ENCODE measurements around the gene ANXA3.
"Not testable (repeated sequence)": the region's sequence is repeated elsewhere in the genome, so short reads cannot be mapped to it uniquely, and the experiment has no call there.

ANXA3 gene

GRCh38 chr4:78578674-78579425 is 27.3 kb downstream of the ANXA3 start:
- no peak for DNase-seq

- DNase-seq: no peak
Observed at GRCh38 chr4:78581618-78582017, 30.0 kb downstream of the ANXA3 start.

- DNase-seq: no peak
Observed at GRCh38 chr4:78584863-78585547, 33.4 kb downstream of the ANXA3 start.

- no peak for DNase-seq
Observed at GRCh38 chr4:78585633-78586032, 34.1 kb downstream of the ANXA3 start.

GRCh38 chr4:78588894-78589545 is 37.5 kb downstream of the ANXA3 start:
- DNase-seq: no peak

- DNase-seq: no peak
Observed at GRCh38 chr4:78591404-78591803, 39.8 kb downstream of the ANXA3 start.

- DNase-seq: no peak
Observed at GRCh38 chr4:78592088-78592783, 40.7 kb downstream of the ANXA3 start.

- DNase-seq: no peak
Observed at GRCh38 chr4:78596111-78596742, 44.7 kb downstream of the ANXA3 start.

GRCh38 chr4:78598431-78598830 is 46.9 kb downstream of the ANXA3 start:
- not testable (repeated sequence) for DNase-seq

GRCh38 chr4:78599147-78599546 is 47.6 kb downstream of the ANXA3 start:
- no peak for DNase-seq

GRCh38 chr4:78599931-78600375 is 48.4 kb downstream of the ANXA3 start:
- no peak for DNase-seq

- no peak for DNase-seq
Observed at GRCh38 chr4:78601013-78601412, 49.4 kb downstream of the ANXA3 start.

- DNase-seq: no peak
Observed at GRCh38 chr4:78602334-78602733, 50.8 kb downstream of the ANXA3 start.

- DNase-seq: no peak
Observed at GRCh38 chr4:78603384-78603783, 51.8 kb downstream of the ANXA3 start.

- no peak for DNase-seq
Observed at GRCh38 chr4:78604988-78605387, 53.4 kb downstream of the ANXA3 start.

- DNase-seq: no peak
Observed at GRCh38 chr4:78606035-78606434, 54.5 kb downstream of the ANXA3 start.

GRCh38 chr4:78606530-78607095 is 55.0 kb downstream of the ANXA3 start:
- DNase-seq: no peak

- no peak for DNase-seq
Observed at GRCh38 chr4:78608684-78609083, 57.1 kb downstream of the ANXA3 start.

GRCh38 chr4:78609580-78609979 is 58.0 kb downstream of the ANXA3 start:
- no peak for DNase-seq

- DNase-seq: no peak
Observed at GRCh38 chr4:78610546-78611214, 59.1 kb downstream of the ANXA3 start.

GRCh38 chr4:78611215-78611558 is 59.6 kb downstream of the ANXA3 start:
- no peak for DNase-seq

All from effector CD8-positive, alpha-beta T cell (primary cell).